Thoracic aorta (tissue), 2 donors: ENCODE data around the gene DZIP1L. TPM values are rescaled to one million over a fixed set of nuclear protein-coding genes. Genes with fewer than 3 reads are reported as not detected.
A peak's percentile ranks its signal among the peaks of the same experiment; 100 is the strongest.
"Not testable (repeated sequence)": the region's sequence is repeated elsewhere in the genome, so short reads cannot be mapped to it uniquely, and the experiment has no call there.

Experiments used
- ATAC-seq: fragments of 150-250 bp; one replicate; pipeline ENCODE4 v1.8.0; 2017; ENCODE audit warnings: low read depth; ENCODE audit not compliant: insufficient number of reproducible peaks, low FRiP score
- DNase-seq: peaks from one replicate; pipeline ENCODE4 v3.0.0-alpha.2; 2020; ENCODE audit warnings: low spot score
- H3K27ac ChIP-seq, 2 donors: fragments of 200-600 bp; sonication (generic); 1 replicate in 1 of 2; 2 replicates in 1 of 2; pipeline ENCODE4 v1.5.1; 2016; ENCODE audit warnings: mild to moderate bottlenecking in 2 of 2, moderate library complexity in 2 of 2
- H3K27me3 ChIP-seq: fragments of 200-600 bp; sonication (generic); replicated peaks from 2 replicates; pipeline ENCODE4 v1.6.0; 2016; ENCODE audit warnings: mild to moderate bottlenecking; ENCODE audit not compliant: insufficient read depth
- H3K36me3 ChIP-seq: fragments of 200-600 bp; sonication (generic); one replicate; pipeline ENCODE4 v1.5.1; 2016
- H3K4me1 ChIP-seq, 2 donors: fragments of 200-600 bp; sonication (generic); 1 replicate in 1 of 2; 2 replicates in 1 of 2; pipeline versions ENCODE4 v1.5.1 to v1.6.0; 2016; ENCODE audit warnings: low read depth in 2 of 2, mild to moderate bottlenecking in 1 of 2; ENCODE audit not compliant: control insufficient read depth in 1 of 2
- H3K4me3 ChIP-seq: fragments of 200-600 bp; sonication (generic); 2 replicates; pipeline ENCODE4 v1.5.1; 2016; ENCODE audit warnings: mild to moderate bottlenecking
- H3K9me3 ChIP-seq: fragments of 200-600 bp; sonication (generic); 2 replicates; pipeline ENCODE4 v1.5.1; 2016
- CTCF ChIP-seq: fragments of 200-600 bp; sonication (generic); IDR thresholded peaks from one replicate; pipeline ENCODE4 v1.5.1; 2019; ENCODE audit warnings: antibody characterized with exemption
- total RNA-seq, 2 donors: library from RNA; depleted of rRNA; stranded (reverse); fragments of >200 nt; gene quantifications; one replicate each; pipeline versions ENCODE4 v1.1.0 to v1.2.3, GENCODE V29; 2016

Gene DZIP1L
- 100 to 1,000 TPM in 1 of 2 donors, 10 to 100 TPM in 1; 61.1 to 110 TPM for total RNA-seq

GRCh38 chr3:138114988-138115971, at the start of gene DZIP1L:
DZIP1L (minus strand) TSS chr3:138115608; CDS start chr3:138103971, 11,637 bp downstream.
- Histone ChIP-seq H3K27ac (peak within 1 kb of the TSS; percentile 81 to 97), H3K27me3 (no peaks in the 10 kb centered on the region), H3K36me3 (no peaks in the 10 kb centered on the region), H3K4me1 (peaks cover 6 to 33% of the 10 kb centered on the region in 2 donors), H3K9me3 (no peaks in the 10 kb centered on the region), H3K4me3 (peak within 1 kb of the TSS; percentile 95)
- ATAC-seq (peak; percentile 68), DNase-seq (no peak)
- peak; percentile 57 for TF ChIP-seq CTCF

- Histone ChIP-seq H3K27ac (no peak overlapping the region), H3K4me3 (no peak overlapping the region), H3K9me3 (no peaks in the 10 kb centered on the region), H3K36me3 (peaks cover 48% of the 10 kb centered on the region), H3K27me3 (no peaks in the 10 kb centered on the region), H3K4me1 (no peaks in the 10 kb centered on the region)
- no peak for TF ChIP-seq CTCF
- ATAC-seq (no peak), DNase-seq (no peak)
Observed at GRCh38 chr3:138165061-138165460, 49.7 kb upstream of the DZIP1L start.

GRCh38 chr3:138157743-138158142, 42.3 kb upstream of the DZIP1L start:
- Histone ChIP-seq H3K4me1 (no peaks in the 10 kb centered on the region), H3K27ac (no peak overlapping the region), H3K36me3 (peaks cover 9% of the 10 kb centered on the region), H3K27me3 (no peaks in the 10 kb centered on the region), H3K9me3 (peaks cover 4% of the 10 kb centered on the region), H3K4me3 (no peak overlapping the region)
- no peak for TF ChIP-seq CTCF
- ATAC-seq (no peak), DNase-seq (no peak)

GRCh38 chr3:138154534-138154933, 39.1 kb upstream of the DZIP1L start:
- Histone ChIP-seq H3K4me3 (no peak overlapping the region), H3K27me3 (no peaks in the 10 kb centered on the region), H3K36me3 (no peaks in the 10 kb centered on the region), H3K4me1 (no peaks in the 10 kb centered on the region), H3K9me3 (peaks cover 4% of the 10 kb centered on the region), H3K27ac (no peak overlapping the region)
- no peak for TF ChIP-seq CTCF
- ATAC-seq (no peak), DNase-seq (no peak)

- ATAC-seq (no peak), DNase-seq (no peak)
- TF ChIP-seq CTCF, result no peak
- no peaks in the 10 kb centered on the region for H3K36me3 ChIP-seq
- H3K27me3 ChIP-seq, result no peaks in the 10 kb centered on the region
- no peaks in the 10 kb centered on the region for H3K9me3 ChIP-seq
- no peak overlapping the region for H3K27ac ChIP-seq
- H3K4me3 ChIP-seq, result no peak overlapping the region
- H3K4me1 ChIP-seq, result no peaks in the 10 kb centered on the region
Observed at GRCh38 chr3:138148503-138148902, 33.1 kb upstream of the DZIP1L start.

GRCh38 chr3:138142181-138142580, 26.8 kb upstream of the DZIP1L start:
- not testable (repeated sequence) for H3K27me3 ChIP-seq, H3K9me3 ChIP-seq, H3K4me3 ChIP-seq, H3K4me1 ChIP-seq, DNase-seq, H3K36me3 ChIP-seq, ATAC-seq, H3K27ac ChIP-seq
